Measurements from ENCODE around the gene ZNF641. TPM values are rescaled to one million over a fixed set of nuclear protein-coding genes. Genes with fewer than 3 reads are reported as not detected.
"Not testable (repeated sequence)": the region's sequence is repeated elsewhere in the genome, so short reads cannot be mapped to it uniquely, and the experiment has no call there.

The ZNF641 gene
- polyA plus RNA-seq, 1 donor = 18.5 TPM

DNA sequence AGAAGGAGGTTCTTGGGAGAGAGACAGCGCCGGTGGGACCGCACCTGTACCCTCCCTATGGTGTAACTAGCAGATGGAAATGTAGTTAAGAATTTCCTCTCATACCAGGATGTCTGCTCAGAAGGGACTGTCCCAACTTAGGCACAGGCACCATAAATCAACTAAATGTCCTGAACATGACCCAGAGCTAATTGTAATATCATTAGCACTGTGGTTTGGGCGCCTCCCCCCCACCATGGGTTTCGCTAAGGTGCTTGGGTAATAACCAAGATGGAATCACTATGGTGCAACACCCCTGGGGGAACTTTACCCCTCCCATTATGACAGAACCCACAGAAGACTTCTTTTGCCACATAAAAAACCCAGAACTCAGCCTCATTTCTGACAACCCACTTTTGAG is 15.9 kb downstream of the ZNF641 start:
- DNase-seq (ENCODE audit: low read depth) = no peak

DNA sequence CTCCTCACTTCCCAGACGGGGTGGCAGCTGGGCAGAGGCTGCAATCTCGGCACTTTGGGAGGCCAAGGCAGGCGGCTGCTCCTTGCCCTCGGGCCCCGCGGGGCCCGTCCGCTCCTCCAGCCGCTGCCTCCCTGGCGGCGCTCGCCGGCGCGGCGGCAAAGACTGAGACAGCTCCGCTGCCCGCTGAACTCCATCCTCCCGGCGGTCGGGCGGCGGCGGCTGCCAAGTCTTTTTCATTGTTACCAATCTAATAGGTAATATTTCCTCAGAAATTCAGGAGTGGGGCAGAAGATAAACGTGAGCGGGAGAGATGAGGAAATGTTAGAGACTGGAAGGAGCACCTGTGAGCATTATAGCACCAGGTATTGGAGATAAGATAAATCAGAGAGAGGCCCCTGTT is 17.0 kb downstream of the ZNF641 start:
- DNase-seq (ENCODE audit: low read depth) = not testable (repeated sequence)

DNA sequence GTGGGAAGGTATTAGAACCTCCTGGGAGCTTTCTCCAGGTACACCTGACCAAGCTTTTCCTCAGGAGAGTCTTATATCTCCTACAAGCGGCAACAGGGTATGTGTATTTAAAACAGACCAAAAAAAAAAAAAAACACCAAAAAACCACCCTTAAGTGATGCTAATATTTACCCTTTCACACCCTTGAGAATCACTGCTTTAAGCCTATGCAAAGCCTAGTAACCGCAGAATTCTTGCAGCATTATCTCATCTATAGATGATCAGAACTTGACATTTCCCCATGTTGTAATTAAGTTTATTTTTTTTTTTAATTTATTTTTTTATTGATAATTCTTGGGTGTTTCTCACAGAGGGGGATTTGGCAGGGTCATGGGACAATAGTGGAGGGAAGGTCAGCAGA is 19.3 kb downstream of the ZNF641 start:
- no peak for DNase-seq (ENCODE audit: low read depth)

DNA sequence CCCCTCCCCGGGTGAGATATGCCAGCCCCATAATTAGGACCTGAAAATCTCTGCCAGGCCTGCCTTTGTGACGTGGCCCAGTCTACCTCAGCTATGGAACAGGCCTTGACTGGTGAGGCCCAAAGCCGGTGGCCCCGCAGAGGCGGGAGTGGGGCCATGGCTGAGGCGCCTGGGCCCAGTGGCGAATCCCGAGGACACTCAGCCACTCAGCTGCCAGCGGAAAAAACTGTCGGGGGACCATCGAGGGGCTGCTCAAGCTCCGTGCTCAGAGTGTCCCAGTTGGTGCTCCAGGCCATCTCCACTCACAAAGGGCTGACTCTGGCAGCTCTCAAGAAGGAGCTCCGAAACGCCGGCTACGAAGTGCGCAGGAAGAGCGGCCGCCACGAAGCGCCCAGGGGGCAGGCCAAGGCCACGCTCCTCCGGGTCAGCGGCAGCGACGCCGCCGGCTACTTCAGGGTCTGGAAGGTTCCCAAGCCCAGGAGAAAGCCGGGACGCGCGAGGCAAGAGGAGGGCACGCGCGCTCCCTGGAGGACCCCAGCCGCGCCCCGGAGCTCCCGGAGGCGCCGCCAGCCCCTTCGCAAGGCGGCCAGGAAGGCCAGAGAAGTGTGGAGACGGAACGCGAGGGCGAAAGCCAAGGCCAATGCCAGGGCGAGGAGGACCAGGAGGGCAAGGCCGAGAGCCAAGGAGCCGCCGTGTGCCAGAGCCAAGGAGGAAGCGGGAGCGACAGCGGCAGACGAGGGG is 21.4 kb downstream of the ZNF641 start:
- DNase-seq (ENCODE audit: low read depth) = no peak

DNA sequence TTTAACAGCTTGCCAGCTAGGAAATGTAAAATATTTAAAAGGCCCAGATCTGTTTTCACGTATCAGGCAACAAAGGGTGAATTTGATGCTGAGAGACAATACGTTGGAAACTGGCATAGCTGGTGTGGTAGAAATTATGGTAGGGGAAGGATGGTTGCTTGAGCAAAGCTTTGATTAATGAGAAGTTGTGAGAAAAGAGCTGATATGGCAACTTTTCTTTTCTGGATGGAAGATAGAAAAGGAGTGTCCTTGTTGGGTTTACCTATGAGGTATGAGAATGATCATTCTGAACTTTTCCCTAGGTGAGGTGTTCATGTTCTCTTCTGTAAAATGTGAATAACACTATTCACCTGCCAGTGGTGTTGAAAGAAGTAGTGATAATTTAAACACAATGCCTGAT is 34.2 kb downstream of the ZNF641 start:
- no peak for DNase-seq (ENCODE audit: low read depth)

DNA sequence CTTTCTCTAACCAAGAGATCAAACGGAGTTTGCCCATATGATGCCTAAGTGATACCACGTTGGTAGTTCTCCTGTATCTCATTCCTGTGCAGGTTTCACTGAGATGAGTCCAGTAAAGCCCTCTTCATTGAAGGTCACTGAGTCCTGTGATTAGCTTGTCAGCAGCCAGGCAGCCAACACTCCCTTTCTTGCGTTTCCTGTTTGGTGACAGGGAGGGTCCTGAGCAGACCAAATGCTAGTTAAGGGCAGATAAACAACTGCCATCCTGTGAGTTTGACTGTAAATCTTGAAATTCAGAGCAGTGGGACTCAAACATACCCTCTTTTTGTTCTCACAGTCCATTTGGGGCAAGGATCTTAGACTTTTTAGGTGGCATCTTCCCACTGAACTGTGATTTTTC is 39.4 kb downstream of the ZNF641 start:
- DNase-seq (ENCODE audit: low read depth) = no peak

DNA sequence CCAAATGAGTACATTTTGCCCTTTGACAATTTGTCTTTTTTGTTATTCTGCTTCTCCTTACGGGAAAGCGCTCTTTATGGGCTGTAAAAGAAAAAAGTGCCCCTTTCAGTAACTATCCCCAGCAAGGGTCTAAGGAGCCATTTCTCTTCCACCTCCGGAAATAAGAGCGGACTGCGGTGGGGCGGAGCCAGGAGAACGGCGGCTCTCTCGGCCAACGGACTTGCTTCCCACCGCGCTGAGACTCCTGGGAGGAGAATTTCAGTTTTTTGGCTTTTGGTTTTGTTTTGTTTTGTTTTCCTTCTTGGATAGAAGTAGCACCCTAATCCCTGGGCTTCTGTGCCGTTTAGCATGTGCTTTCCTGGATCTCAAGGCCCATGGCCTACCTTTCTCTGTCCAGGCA is 43.5 kb downstream of the ZNF641 start:
- DNase-seq (ENCODE audit: low read depth) = no peak

DNA sequence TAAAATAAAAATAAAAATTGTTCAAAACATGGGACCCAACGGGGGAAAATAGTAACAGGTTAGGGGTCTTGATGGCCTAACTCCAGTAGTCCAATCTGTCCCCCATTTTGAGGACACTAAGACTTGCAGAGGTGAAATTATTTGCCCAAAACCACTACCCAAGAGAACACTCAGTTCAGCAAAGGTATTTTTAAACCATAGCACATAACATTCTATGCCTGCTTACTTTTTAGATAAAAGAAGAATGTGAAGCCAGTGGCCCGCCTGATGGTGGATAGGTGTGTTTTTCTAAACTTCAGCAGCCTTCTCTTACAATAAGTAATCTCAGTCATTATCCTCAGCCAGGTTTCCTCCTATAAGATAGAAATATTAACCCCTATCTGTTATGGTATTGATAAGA is 45.5 kb downstream of the ZNF641 start:
- no peak for DNase-seq (ENCODE audit: low read depth)

DNA sequence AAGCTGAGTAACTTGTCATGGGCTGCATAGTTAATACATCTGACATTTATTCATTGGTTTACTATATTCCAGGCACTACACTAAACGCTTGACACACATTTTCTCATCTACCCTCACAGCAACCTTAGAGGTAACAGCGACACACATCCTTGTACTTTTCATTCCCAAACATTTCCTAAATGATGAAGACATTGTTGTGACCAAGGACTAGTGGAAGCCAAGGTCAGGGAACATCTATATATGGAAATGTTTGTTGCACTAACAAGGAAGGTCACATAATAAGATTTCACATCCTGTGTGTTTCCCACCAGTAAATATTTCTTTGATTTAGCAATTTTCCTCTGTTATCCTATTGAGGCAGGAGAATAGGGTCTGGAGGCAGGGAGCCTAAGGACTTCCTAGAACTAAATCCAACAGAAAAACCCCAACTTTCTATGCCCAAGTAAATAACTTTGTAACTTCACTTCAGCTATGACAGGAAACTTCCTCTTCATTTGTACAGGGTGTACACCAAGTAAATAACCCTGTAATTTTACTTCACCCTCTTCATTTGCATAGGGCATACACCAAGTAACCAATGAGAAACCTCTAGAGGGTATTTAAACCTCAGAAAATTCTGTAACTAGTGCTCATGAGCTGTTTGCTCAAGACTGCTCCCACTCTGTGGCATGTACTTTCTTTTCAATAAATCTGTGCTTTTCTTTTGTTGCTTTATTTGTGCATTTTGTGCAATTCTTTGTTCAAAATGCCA is 48.4 kb downstream of the ZNF641 start:
- DNase-seq (ENCODE audit: low read depth) = no peak

DNA sequence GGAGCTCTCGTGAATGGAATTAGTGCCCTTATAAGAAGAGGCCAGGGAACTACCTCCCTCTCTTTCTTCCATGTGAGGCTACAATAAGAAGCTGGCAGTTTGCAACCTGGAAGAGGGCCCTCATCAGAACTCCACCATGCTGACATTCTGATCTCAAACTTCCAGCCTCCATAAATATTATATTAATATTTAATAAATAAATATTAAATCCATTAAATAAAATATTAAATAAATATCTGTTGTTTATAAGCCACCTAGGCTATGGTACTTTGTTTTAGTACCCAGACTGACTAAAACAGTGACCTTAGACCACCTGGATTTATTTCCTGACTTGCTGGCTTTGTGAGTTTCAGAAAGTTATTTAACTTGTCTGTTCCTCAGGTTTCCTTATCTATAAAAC is 49.9 kb downstream of the ZNF641 start:
- DNase-seq (ENCODE audit: low read depth) = no peak

DNA sequence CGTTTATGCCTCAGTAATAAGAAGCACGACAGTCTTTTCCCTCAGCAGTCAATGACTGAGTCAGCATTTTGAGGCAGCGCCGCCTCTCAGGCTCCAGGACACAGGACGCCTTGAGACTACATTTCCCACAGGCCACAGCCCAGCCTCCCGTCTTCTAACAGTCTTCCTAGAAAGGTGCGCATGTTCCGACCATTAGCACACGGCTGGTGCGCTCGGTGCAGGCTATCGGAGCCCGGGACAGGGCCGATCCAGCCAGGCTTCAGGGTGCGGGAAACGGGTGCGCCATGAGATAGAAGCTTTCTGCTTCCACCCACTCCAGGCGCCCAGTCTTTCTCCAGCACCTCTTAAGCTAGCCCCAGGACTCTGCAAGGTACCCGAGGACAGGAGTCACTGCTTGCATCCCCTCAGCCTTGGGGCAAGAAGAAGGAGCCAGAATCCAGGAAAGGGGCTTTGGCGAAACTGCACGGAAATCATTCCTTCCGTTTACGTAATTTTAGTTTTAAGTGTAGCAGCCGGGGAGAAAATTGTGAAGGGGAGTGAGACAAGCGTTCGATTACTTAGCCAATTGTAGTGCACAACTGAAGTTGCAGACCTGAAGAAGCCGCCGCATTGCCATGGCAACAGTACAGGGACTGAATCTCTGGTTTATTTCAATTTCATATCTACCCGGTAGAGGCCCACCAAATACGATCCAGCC is 54.0 kb downstream of the ZNF641 start:
- DNase-seq (ENCODE audit: low read depth) = peak; percentile 31

DNA sequence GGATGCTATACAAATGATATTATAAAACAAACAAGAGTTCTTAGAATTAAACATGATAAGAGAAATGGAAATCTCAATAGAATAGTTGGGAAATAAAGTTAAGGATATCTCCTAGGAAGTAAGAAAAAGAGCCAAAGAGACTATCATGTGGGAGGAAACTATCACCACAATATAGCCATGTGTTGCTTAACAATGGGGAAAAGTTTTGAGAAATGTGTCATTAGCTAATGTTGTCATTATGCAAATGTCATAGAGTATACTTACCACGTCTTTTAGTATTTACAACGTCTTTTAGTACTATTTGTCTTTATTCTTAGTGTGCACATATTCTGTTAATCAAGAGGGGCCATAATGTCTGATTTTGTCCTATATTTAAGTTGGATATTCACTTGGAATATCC is 58.7 kb downstream of the ZNF641 start:
- no peak for DNase-seq (ENCODE audit: low read depth)

DNA sequence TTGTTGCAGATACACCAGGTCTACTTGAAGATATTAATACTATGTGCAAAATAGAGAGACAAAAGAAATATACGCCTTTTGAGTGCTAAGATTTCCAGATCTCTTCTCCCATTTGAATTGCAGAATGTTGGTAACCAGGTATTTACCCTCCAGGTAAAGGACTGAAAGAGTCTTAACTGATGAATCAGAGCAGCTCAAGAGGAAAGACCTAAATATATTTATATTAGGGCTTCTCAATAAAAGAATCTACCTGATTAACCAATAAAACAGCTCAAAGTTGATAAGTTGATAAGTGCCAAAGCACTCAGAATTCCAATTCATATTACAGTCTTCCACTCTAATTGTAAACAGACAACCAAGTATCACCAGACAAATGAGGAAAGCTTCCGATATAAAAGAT is 59.2 kb downstream of the ZNF641 start:
- no peak for DNase-seq (ENCODE audit: low read depth)

DNA sequence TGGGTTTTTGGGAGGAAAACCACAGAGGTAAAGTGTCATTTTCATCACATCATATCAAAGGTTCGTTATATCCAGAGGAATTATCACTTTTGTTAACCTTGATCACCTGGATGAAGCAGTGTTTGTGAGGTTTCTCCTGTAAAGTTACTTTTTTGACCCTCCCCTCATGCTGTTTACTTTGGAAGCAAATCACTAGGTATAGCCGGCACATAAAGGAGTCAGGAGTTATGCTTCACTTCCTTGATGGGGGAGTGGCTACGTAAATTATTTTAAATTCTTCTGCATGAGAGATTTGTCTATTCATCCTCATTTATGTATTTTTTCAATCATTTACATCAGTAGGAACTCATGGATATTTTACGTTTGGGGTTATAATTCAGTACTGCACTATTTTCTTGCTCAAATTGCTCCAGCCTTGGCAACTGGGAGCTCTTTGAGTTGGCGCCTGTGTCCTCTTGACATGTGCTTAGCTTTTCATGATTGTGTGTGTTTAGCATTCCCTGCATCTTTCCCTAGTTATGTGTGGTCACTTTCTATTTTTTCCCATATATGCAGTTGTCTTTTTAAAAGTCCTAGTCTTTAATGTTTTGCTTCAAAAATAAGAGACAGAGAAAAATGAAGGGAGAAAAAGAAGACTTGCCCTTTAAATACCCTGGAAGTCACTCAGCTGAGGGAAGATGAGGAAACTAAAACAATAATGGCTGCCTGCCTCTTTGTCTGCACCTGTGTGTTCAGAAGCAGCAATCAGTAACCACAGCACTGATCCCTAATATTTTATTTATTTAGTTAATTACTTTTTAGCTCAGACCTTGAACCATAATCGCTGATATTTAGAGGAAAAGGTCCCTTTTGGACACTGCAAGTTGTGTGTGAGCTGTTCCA is 62.1 kb downstream of the ZNF641 start:
- DNase-seq (ENCODE audit: low read depth) = no peak

Other genes with a start within 250 kb of the ZNF641 start
- 14.8 TPM for gene SENP1, start 244.8 kb downstream of the ZNF641 start, polyA plus RNA-seq (ENCODE audit: insufficient read length)
- 319 TPM for gene PFKM, start 231.6 kb downstream of the ZNF641 start, polyA plus RNA-seq (ENCODE audit: insufficient read length)
- 59.7 TPM for gene ASB8, start 193.4 kb downstream of the ZNF641 start, polyA plus RNA-seq (ENCODE audit: insufficient read length)
- gene CCDC184, start 167.3 kb downstream of the ZNF641 start, polyA plus RNA-seq (ENCODE audit: insufficient read length) = 3.0 TPM
- gene OR10AD1, start 147.6 kb downstream of the ZNF641 start, polyA plus RNA-seq (ENCODE audit: insufficient read length) = 0.24 TPM
- not detected for gene ANP32D, start 121.6 kb upstream of the ZNF641 start, polyA plus RNA-seq (ENCODE audit: insufficient read length)
- 0.44 TPM for gene C12orf54, start 131.6 kb upstream of the ZNF641 start, polyA plus RNA-seq (ENCODE audit: insufficient read length)
- not detected for gene OR8S1, start 174.7 kb upstream of the ZNF641 start, polyA plus RNA-seq (ENCODE audit: insufficient read length)
- not detected for gene LALBA, start 219.1 kb upstream of the ZNF641 start, polyA plus RNA-seq (ENCODE audit: insufficient read length)